ENCODE measurements around the gene SEC31B. TPM values are rescaled to one million over a fixed set of nuclear protein-coding genes. Genes with fewer than 3 reads are reported as not detected.

SEC31B gene
- total RNA-seq, 1 experiment from 2014 or later: 6.3 TPM

GRCh38 chr10:100528123-100528886 lies 8.6 kb upstream of the SEC31B start:
- Histone ChIP-seq H3K4me1 (ENCODE audit: insufficient read depth, low read length) (no peaks in the 10 kb centered on the region; the same call in 1 of the 2 replicates), H2BK5ac (ENCODE audit: insufficient read length, low read length) (no peak overlapping the region), H3T11ph (ENCODE audit: low read length) (no peak overlapping the region), H3K14ac (ENCODE audit: insufficient read depth, low read length) (no peak overlapping the region), H3K27me3 (ENCODE audit: insufficient read depth, low read length) (no peaks in the 10 kb centered on the region), H2AK5ac (ENCODE audit: insufficient read length, low read length) (no peak overlapping the region), H3K9ac (ENCODE audit: extremely low read depth, insufficient read length, low read length) (no peak overlapping the region), H3K56ac (ENCODE audit: insufficient read length, low read depth, low read length) (no peak overlapping the region), H2BK12ac (ENCODE audit: insufficient read length, low read depth, low read length) (no peak overlapping the region), H2BK15ac (ENCODE audit: low read depth, low read length) (no peak overlapping the region), H3K9me3 (ENCODE audit: control insufficient read depth, low read depth, low read length) (no peaks in the 10 kb centered on the region), H2AFZ (ENCODE audit: low read length) (no peak overlapping the region), H2BK20ac (ENCODE audit: low read depth, low read length, poor library complexity, severe bottlenecking) (no peak overlapping the region), H3K79me1 (ENCODE audit: insufficient read depth, low read depth, low read length, poor library complexity, severe bottlenecking) (peaks cover 3% of the 10 kb centered on the region), H4K8ac (replicated peaks; ENCODE audit: insufficient read length, low read depth, low read length) (no peak overlapping the region), H3K18ac (ENCODE audit: insufficient read length, low read depth, low read length) (no peak overlapping the region), H3K27ac (ENCODE audit: insufficient read length, low read depth, low read length) (no peak overlapping the region), H3K23me2 (ENCODE audit: insufficient read length, low read depth, low read length, poor library complexity, severe bottlenecking) (peaks cover 7% of the 10 kb centered on the region), H3K79me2 (ENCODE audit: insufficient read depth, low read length) (no peaks in the 10 kb centered on the region), H3K4ac (ENCODE audit: low read depth, low read length) (no peak overlapping the region), H3K23ac (ENCODE audit: insufficient read length, low read depth, low read length) (no peak overlapping the region), H4K5ac (ENCODE audit: insufficient read length, low read depth, low read length) (no peak overlapping the region), H2BK120ac (ENCODE audit: low read depth, low read length, poor library complexity, severe bottlenecking) (no peak overlapping the region), H3K4me2 (ENCODE audit: insufficient read depth, insufficient read length, low read length) (peak overlapping the region; percentile 99), H4K91ac (ENCODE audit: insufficient read length, low read depth, low read length) (no peak overlapping the region), H4K20me1 (ENCODE audit: control insufficient read depth, insufficient read depth, insufficient read length) (no peaks in the 10 kb centered on the region)
- peaks cover 15 to 17% of the 10 kb centered on the region in 2 experiments for H3K4me1 Mint-ChIP-seq
- no peak for DNase-seq
- peak overlapping the region; percentile 100 for H3K4me3 Mint-ChIP-seq
- no peaks in the 10 kb centered on the region for H3K27me3 Mint-ChIP-seq (ENCODE audit: low read depth)
- peaks cover 13 to 37% (median 31%) of the 10 kb centered on the region in 3 experiments; a peak in 6 of 7 replicates for H3K36me3 Mint-ChIP-seq (ENCODE audit: insufficient read depth in 1 of 3, low read depth in 3 of 3)
- H3K9me3 Mint-ChIP-seq: no peaks in the 10 kb centered on the region
- H3K27ac Mint-ChIP-seq: no peak overlapping the region
- WGBS (ENCODE audit: extremely low coverage, insufficient read length, low lambda C conversion rate): no CpG with 5 or more reads among the region's 7 CpGs
- TF ChIP-seq CTCF (conservative IDR thresholded peaks at IDR 0.05): no peak
